ENCODE results near the gene SAPCD2. TPM values are rescaled to one million over a fixed set of nuclear protein-coding genes. Genes with fewer than 3 reads are reported as not detected.

SAPCD2 gene
- total and polyA plus RNA-seq, 9 of the 15 experiments (the other 6 are each of a cell fraction or from before 2014, with no cell fraction given) = 3.4 to 91.8 (median 18.8) TPM

- TF ChIP-seq KLF13 (tag; IDR thresholded peaks at IDR 0.05; ENCODE audit: borderline replicate concordance, low read depth) (no peak), ZNF431 (CRISPR knock-in tag; IDR thresholded peaks at IDR 0.05) (no peak), HEY1 (CRISPR knock-in tag; IDR thresholded peaks at IDR 0.05; ENCODE audit: borderline replicate concordance) (no peak), ZNF830 (CRISPR knock-in tag; IDR thresholded peaks at IDR 0.05) (no peak), TAF9B (IDR thresholded peaks at IDR 0.05; ENCODE audit: partially characterized antibody) (no peak), ELF4 (CRISPR knock-in tag; IDR thresholded peaks at IDR 0.05) (no peak), ZNF143 (CRISPR knock-in tag; IDR thresholded peaks at IDR 0.05) (no peak), TEAD1 (CRISPR knock-in tag; IDR thresholded peaks at IDR 0.05) (no peak), BCLAF1 (IDR thresholded peaks at IDR 0.05; ENCODE audit: borderline replicate concordance in 1 of 2, control insufficient read depth in 1 of 2, low read depth in 2 of 2, low read length in 1 of 2) (no peak), IFI16 (CRISPR knock-in tag; IDR thresholded peaks at IDR 0.05) (no peak), ZFX (CRISPR knock-in tag; IDR thresholded peaks at IDR 0.05) (peak; percentile 48; the same call in 1 of the 2 replicates), TEAD4 (IDR thresholded peaks at IDR 0.05; ENCODE audit: low read length) (no peak), TEAD4 (CRISPR knock-in tag; IDR thresholded peaks at IDR 0.05; ENCODE audit: borderline replicate concordance) (0 out of 2 replicates have a peak, but pooled peaks have one; percentile 45), PCBP2 (IDR thresholded peaks at IDR 0.05; ENCODE audit: low read depth, low read length, poor library complexity, severe bottlenecking) (no peak), PATZ1 (CRISPR knock-in tag; IDR thresholded peaks at IDR 0.05; ENCODE audit: borderline replicate concordance) (no peak), FUS (optimal IDR thresholded peaks at IDR 0.05; ENCODE audit: low read depth, low read length) (no peak), ZC3H11A (IDR thresholded peaks at IDR 0.05; ENCODE audit: low read depth, low read length) (no peak), TGIF2 (CRISPR knock-in tag; IDR thresholded peaks at IDR 0.05) (peak; percentile 17; the same call in 1 of the 2 replicates), NR3C1 (CRISPR knock-in tag; IDR thresholded peaks at IDR 0.05) (0 out of 2 replicates have a peak, but pooled peaks have one; percentile 24)
- TF ChIP-seq, protein P1, sequence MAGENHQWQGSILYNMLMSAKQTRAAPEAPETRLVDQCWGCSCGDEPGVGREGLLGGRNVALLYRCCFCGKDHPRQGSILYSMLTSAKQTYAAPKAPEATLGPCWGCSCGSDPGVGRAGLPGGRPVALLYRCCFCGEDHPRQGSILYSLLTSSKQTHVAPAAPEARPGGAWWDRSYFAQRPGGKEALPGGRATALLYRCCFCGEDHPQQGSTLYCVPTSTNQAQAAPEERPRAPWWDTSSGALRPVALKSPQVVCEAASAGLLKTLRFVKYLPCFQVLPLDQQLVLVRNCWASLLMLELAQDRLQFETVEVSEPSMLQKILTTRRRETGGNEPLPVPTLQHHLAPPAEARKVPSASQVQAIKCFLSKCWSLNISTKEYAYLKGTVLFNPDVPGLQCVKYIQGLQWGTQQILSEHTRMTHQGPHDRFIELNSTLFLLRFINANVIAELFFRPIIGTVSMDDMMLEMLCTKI (IDR thresholded peaks at IDR 0.05; ENCODE audit: partially characterized antibody) = no peak
Measured at GRCh38 chr9:137114613-137115393, 44.4 kb upstream of the SAPCD2 start, which contains the start of gene DPP7 (continued).

Measured in K562 (cell line).